ENCODE measurements around the gene DCUN1D1.

DCUN1D1 gene

GRCh38 chr3:182935803-182936202 lies 44.5 kb downstream of the DCUN1D1 start:
- TF ChIP-seq GATA2 (IDR thresholded peaks at IDR 0.05; ENCODE audit: low read depth, low read length) = no peak
- no peak for TF ChIP-seq GATA3 (IDR thresholded peaks at IDR 0.05; ENCODE audit: low read depth, low read length)

- TF ChIP-seq GATA3 (IDR thresholded peaks at IDR 0.05; ENCODE audit: low read depth, low read length) (no peak), GATA2 (IDR thresholded peaks at IDR 0.05; ENCODE audit: low read depth, low read length) (no peak)
Measured at GRCh38 chr3:182925944-182926337, 54.4 kb downstream of the DCUN1D1 start.

GRCh38 chr3:182925330-182925943 lies 54.9 kb downstream of the DCUN1D1 start:
- TF ChIP-seq GATA2 (IDR thresholded peaks at IDR 0.05; ENCODE audit: low read depth, low read length) = no peak

GRCh38 chr3:182921665-182922355 lies 58.5 kb downstream of the DCUN1D1 start:
- TF ChIP-seq GATA2 (IDR thresholded peaks at IDR 0.05; ENCODE audit: low read depth, low read length) = no peak
- TF ChIP-seq GATA3 (IDR thresholded peaks at IDR 0.05; ENCODE audit: low read depth, low read length) = no peak

- TF ChIP-seq GATA2 (IDR thresholded peaks at IDR 0.05; ENCODE audit: low read depth, low read length) = 0 out of 2 replicates have a peak, but pooled peaks have one; percentile 10
- peak; percentile 48; the same call in 1 of the 2 replicates for TF ChIP-seq GATA3 (IDR thresholded peaks at IDR 0.05; ENCODE audit: low read depth, low read length)
Measured at GRCh38 chr3:182920515-182921084, 59.7 kb downstream of the DCUN1D1 start.

GRCh38 chr3:182919866-182920357 lies 60.4 kb downstream of the DCUN1D1 start:
- TF ChIP-seq GATA3 (IDR thresholded peaks at IDR 0.05; ENCODE audit: low read depth, low read length) (no peak), GATA2 (IDR thresholded peaks at IDR 0.05; ENCODE audit: low read depth, low read length) (no peak)

GRCh38 chr3:182917134-182917533 lies 63.2 kb downstream of the DCUN1D1 start:
- no peak for TF ChIP-seq GATA3 (IDR thresholded peaks at IDR 0.05; ENCODE audit: low read depth, low read length)
- no peak for TF ChIP-seq GATA2 (IDR thresholded peaks at IDR 0.05; ENCODE audit: low read depth, low read length)

- no peak for TF ChIP-seq GATA2 (IDR thresholded peaks at IDR 0.05; ENCODE audit: low read depth, low read length)
- TF ChIP-seq GATA3 (IDR thresholded peaks at IDR 0.05; ENCODE audit: low read depth, low read length) = no peak
Measured at GRCh38 chr3:182914341-182914740, 66.0 kb downstream of the DCUN1D1 start.

GRCh38 chr3:182913889-182914288 lies 66.4 kb downstream of the DCUN1D1 start:
- TF ChIP-seq GATA2 (IDR thresholded peaks at IDR 0.05; ENCODE audit: low read depth, low read length) = no peak
- TF ChIP-seq GATA3 (IDR thresholded peaks at IDR 0.05; ENCODE audit: low read depth, low read length) = no peak

GRCh38 chr3:182912474-182912873 lies 67.9 kb downstream of the DCUN1D1 start:
- TF ChIP-seq GATA2 (IDR thresholded peaks at IDR 0.05; ENCODE audit: low read depth, low read length) (no peak), GATA3 (IDR thresholded peaks at IDR 0.05; ENCODE audit: low read depth, low read length) (no peak)

- TF ChIP-seq GATA3 (IDR thresholded peaks at IDR 0.05; ENCODE audit: low read depth, low read length) (no peak), GATA2 (IDR thresholded peaks at IDR 0.05; ENCODE audit: low read depth, low read length) (no peak)
Measured at GRCh38 chr3:182911782-182912111, 68.6 kb downstream of the DCUN1D1 start.

- TF ChIP-seq GATA3 (IDR thresholded peaks at IDR 0.05; ENCODE audit: low read depth, low read length) (no peak), GATA2 (IDR thresholded peaks at IDR 0.05; ENCODE audit: low read depth, low read length) (no peak)
Measured at GRCh38 chr3:182910936-182911781, 69.2 kb downstream of the DCUN1D1 start.

- TF ChIP-seq GATA3 (IDR thresholded peaks at IDR 0.05; ENCODE audit: low read depth, low read length) (no peak), GATA2 (IDR thresholded peaks at IDR 0.05; ENCODE audit: low read depth, low read length) (no peak)
Measured at GRCh38 chr3:182909318-182910040, 70.9 kb downstream of the DCUN1D1 start.

Measured in SH-SY5Y (cell line).